Superior temporal gyrus (tissue), 1 donor: ENCODE data around the gene TMPRSS2.

Experiments
- DNase-seq: peaks from one replicate; pipeline ENCODE4 v3.0.0-alpha.2; 2016; ENCODE audit errors: extremely low spot score

The TMPRSS2 gene

GRCh38 chr21:41507521-41508414 is at the start of gene TMPRSS2:
TMPRSS2 (minus strand) TSS chr21:41508158; CDS start chr21:41498133, 10,025 bp downstream.
- DNase-seq: no peak

GRCh38 chr21:41555057-41555456 is 47.1 kb upstream of the TMPRSS2 start:
- no peak for DNase-seq

- DNase-seq: no peak
These were observed 44.3 kb upstream of the TMPRSS2 start for GRCh38 chr21:41552254-41552653.

DNA sequence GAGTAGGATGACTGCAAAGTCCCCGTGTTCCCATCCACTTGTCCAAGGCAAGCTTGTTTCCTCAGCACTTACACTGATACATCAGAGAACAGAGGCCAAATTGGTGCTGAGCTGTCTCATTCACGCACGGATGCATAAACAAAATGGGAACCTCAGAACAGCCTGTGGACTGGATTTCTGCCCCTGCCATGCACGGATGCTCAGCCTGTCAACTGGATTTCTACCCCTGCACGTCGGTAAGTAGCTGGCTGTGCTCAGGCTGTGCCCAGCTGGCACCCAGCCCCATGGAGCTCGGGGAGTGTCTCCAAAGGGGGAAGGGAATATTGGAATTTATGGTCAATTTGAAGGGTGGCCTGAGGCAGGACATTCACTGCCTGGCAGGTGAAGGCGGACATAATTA is 40.8 kb upstream of the TMPRSS2 start:
- DNase-seq: no peak

DNA sequence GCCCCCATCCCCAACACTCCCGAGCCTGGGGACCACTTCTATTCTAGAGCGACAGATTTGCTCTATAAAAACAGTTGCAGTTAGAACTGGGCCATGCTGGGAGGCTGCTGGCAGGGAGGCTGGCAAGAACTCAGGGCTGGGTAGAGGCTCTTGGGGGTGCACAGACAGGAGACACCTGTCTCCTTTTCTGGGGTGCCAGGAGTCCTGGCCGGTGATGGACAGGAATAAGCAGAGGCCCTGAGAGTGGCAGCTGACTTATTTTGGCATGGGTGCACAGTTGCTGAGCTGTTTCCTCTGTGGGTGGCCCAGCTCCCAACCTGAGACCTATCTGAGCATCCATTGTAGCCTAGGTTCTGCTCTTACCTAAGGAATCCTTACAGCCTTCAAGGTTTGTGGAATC is 39.2 kb upstream of the TMPRSS2 start:
- no peak for DNase-seq

GRCh38 chr21:41545500-41546359 is 37.8 kb upstream of the TMPRSS2 start:
- DNase-seq: no peak

DNA sequence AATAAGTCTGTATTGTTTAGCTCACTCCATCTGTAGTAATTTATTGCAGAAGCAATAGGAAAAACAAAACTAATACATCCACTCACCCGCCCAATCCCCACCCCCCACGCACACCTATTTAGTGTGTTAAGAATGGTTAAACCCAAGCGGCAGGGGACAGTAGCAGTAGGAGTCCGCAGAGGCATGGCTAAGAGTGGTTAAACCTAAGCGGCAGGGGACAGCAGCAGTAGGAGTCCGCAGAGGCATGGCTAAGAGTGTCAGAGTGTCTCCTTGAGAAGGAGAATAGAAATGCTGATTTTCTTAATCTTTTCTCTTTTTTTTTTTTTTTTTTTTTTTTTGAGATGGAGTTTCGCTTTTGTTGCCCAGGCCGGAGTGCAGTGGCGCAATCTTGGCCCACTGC is 34.8 kb upstream of the TMPRSS2 start:
- no peak for DNase-seq

GRCh38 chr21:41537356-41537755 is 29.4 kb upstream of the TMPRSS2 start:
- no peak for DNase-seq

- no peak for DNase-seq
These were observed 28.8 kb upstream of the TMPRSS2 start for GRCh38 chr21:41536827-41537103.

- no peak for DNase-seq
These were observed 28.3 kb upstream of the TMPRSS2 start for GRCh38 chr21:41536076-41536826.

DNA sequence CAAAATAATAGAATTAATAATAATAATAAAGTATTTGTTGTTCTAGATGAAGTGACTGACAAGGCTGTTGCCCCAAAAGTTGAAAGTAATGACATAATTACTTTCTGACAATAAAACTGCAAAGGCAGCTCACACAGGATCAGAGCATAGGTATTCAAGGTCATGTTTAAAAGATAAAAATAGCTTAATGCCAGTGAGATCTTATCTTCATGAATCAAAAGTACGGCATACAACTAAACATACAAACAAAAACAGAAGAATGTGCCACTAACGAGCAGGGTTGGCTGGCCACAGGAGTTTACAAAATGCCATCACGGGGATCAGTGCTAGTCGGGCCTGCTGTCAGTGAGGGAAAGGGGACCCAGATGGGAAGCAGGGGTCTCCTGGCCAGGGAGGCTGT is 22.4 kb upstream of the TMPRSS2 start:
- no peak for DNase-seq

- DNase-seq: no peak
These were observed 21.8 kb upstream of the TMPRSS2 start for GRCh38 chr21:41529769-41530168.

DNA sequence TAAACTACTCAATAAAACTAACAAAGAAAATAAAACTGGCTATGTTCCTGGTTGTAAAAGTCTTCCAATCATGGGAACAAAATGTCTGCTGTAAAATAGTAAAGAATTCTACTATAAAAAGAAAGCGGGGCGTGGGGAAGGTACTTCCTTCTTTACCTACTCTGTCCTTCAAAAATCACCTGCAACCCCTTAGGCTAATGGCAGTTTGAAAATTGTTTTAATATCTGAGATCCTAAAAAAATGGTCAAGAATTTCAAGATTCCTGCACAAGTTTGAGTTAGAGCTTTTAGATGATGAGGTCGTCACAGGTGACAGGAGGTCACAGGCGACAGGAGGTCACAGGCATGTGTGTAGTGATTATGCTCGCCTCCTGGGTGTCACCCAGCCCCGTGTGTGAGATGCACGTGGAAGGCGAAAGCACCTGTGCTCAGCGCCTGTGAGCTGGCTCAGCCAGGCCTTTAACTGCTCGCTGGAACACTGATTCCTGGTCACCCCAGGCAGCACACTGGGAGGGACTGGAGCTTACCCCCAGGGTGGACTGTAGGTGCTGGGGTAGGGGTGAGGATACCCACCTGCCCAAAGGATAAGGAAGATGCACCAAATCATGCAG is 18.6 kb upstream of the TMPRSS2 start:
- DNase-seq: no peak

DNA sequence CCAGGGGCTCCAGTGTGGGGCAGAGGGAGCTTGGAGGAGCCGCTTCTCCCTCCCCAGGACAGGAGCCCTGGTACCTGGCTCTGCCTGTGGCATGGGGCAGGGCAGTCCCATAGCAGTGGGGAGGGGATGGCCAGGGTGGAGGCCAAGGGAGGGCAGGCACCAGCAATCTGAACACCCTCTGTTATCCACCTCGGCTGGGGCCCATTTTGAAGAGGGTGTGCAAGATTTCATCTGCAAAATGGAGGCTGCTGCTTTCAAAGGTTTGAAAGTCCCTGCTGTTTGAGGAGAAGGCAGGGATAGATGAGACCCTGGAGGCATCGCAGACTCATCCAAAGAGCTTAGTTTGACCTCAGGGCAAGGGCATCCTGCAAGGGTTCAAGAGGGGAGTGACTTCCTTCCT is 15.2 kb upstream of the TMPRSS2 start:
- DNase-seq: no peak

DNA sequence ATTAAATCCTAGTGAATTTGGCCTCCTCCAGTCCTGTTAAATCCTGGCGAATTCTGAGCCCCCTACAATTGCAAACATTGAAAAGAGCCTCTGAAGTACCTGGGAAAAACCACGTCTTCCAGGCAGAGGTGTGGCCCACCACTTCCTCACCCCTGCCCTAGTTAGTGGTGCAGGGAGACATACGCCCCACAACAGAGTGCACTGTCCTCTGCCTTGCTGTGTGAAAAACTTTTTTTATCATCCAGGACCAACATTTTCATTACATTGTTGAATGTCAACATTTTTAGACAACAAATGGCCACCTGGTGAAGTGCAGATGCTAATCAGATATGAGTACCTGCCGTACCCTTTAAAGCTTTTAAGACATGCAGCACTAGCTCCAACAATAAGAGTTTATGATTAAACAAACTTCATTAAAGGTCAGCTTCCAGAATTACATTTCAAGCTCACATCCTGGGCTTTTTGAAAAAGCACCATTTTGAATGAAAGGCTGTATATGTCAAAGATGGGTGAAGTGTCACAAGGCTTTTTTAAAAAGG is 13.6 kb upstream of the TMPRSS2 start:
- no peak for DNase-seq

DNA sequence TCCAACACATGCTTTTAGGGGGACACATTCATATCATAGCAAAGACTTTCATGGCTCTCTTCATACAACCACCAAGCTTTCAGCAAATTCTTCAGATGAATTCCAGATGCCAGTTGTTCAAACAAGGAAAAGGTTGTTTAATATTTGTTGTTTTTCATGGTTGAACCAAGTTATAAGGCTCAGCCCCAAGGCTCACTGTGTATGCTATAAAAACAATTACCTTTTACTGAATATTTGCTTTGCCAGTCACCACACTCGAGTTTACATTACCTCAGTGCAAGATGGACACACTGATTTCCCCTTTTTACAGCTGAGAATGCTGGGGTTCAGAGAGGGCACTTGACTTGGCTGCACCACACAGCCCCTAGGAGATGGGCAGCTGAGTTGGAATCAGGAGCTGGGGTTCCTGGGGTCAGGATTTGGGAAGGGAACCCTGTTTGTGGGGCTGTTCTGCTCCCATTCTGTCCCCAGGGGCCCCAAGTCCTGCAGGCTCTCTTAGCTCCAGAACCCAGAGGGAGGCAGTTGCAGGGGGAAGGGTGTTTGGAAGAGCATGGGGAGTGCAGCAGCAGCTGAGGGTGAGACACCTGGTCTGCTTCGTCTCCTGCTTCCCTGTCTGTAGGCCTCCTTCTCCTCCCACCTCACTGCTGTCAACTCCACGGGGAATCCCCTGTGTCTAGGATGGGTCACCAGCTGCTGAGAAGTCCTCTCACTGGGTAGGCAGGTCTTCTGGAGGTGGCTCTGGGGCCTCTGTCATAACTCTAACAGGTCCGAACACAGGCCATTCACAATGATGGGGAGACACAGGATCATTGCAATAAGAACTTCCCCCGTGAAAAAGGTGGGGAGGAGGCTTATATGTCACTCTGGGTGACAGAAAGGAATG is 12.8 kb upstream of the TMPRSS2 start:
- no peak for DNase-seq

DNA sequence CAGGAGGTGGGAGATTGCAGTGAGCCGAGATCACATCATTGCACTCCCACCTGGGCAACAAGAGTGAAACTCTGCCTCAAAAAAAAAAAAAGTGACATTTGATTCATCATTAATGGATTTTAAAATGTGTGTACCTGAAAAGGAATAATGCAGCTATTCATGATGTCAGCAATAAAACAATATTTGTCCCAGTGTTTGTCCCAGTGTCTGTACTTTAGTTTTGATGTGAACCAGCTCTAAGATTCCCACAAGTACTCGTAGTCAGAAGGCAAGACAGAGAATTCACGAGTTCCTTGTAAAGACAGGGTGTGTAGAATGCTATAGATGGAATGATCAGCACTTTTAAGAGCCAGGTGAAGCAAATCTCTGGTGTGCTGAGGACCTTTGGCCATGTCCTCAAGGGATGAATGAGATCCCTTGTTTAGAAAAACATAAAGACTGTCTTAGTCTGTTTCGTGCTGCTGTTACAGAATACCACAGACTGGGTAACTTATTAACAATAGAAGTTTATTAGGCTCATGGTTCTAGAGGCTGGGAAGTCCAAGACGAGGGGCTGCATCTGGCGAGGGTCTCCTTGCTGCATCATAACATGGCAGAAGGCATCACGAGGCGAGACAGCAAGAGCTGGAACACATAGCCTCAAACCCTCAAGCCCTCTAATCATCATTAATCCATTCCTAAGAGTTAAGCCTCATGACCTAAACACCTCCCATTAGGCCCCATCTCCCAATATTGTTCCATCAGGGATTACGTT is 12.0 kb upstream of the TMPRSS2 start:
- DNase-seq: no peak

GRCh38 chr21:41518757-41519156 is 10.8 kb upstream of the TMPRSS2 start:
- DNase-seq: no peak

DNA sequence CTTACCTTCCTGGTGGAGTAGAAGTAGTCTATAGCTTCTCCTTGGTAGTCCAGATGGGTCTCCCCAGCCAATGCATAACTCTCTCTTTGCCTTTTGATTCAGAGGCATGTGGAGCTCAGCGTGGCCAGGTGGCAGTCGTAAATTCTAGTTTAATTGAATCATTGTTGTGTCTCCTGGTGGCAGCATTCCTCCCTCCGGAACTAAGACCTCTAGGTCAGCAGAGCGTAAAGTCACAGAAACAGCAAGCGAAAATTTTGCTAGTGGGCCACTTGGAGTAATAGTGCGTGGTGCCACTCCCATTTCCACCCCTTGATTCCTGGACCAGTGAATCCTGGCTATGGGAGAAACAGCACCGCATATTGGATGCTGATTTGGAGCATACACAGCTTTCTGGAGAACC is 3.9 kb upstream of the TMPRSS2 start:
- no peak for DNase-seq

DNA sequence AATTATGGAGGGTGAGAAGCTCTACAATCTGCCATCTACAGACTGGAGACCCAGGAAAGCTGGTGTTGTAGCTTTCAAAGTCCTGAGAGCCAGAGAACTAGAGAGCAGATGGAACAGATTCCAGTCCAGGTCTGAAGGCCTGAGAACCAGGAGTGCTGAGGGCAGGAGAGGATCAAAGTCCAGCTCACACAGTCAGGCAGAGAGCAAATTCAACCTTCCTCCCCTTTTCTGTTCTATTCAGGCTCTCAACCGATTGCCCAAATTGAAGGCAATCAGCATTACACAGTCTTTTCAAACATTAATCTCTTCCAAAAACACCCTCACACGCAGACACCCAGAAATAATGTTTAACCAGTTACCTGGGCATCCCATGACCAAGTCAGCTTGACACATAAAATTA is 2.5 kb upstream of the TMPRSS2 start:
- DNase-seq: no peak
